ENCODE data around the gene ZNF267.
"Not testable (repeated sequence)": the region's sequence is repeated elsewhere in the genome, so short reads cannot be mapped to it uniquely, and the experiment has no call there.

ZNF267 gene

DNA sequence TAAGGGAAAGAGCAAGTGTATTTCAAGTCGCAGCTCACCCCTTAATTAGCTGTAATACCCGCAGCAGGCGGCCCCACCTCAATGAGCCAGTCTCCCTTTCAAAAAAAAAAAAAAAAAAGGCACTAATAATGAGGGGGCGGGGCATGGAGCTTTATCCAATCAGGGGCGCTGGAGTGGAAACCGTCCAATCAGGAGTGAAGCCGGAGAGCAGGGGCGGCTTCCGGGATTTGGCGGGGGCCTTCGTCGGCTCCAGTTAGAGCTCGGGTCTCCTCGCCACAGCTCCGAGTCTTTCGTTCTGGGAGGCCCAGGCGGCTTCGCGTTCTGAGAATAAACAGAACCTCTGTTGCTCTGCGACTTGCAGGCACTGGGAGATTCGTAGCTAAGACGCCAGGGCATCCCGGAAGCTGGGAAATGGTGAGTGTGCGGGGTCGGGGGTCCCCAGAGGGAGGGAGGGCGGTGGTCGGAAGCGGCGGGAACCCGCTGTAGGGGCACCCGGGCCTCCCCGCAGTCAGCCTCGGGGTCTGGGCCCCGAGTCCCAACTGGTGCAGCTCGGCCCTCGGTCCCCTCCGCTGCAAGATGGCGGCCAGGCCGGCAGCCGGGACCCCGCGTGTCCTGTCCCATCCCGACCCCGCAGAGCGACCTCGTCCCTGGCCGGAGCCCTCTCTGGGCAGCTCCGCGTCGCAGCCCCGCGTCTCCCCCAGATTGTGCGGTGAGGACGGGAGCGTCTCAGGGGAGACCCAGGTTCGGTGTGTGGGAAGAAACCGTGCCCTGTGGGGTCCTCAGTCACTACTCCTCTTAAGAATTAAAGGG, at the start of gene ZNF267:
ZNF267 (plus strand) TSS at position 252 of the 810 bp plus-strand sequence; CDS start at position 412, 160 bp downstream.
- DNase-seq (ENCODE audit: low read depth): peak; percentile 94

DNA sequence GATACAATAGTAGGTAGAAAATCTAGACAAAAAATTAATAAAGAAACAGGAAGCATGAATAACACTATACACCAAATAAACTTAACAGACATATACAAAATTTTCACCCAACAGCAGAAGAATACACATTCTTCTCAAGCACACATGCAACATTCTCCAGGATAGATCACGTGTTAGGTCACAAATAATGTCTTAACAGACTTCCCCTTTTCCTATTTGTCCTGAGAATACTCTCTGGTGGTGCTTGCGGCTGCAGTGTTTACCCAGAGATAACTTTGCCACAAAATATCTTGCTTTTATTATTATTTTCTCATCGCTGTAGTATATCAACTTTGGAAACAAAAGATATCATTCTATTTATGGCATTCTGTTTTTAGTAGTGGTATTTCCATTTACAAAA, 40.6 kb upstream of the ZNF267 start:
- no peak for DNase-seq (ENCODE audit: low read depth)

DNA sequence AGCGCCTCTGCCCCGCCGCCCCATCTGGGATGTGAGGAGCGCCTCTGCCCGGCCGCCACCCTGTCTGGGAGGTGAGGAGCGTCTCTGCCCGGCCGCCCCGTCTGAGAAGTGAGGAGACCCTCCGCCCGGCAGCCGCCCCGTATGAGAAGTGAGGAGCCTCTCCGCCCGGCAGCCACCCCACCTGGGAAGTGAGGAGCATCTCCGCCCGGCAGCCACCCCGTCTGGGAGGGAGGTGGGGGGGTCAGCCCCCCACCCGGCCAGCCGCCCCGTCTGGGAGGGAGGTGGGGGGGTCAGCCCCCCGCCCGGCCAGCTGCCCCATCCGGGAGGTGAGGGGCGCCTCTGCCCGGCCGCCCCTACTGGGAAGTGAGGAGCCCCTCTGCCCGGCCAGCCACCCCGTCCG, 37.2 kb upstream of the ZNF267 start:
- DNase-seq (ENCODE audit: low read depth): not testable (repeated sequence)

DNA sequence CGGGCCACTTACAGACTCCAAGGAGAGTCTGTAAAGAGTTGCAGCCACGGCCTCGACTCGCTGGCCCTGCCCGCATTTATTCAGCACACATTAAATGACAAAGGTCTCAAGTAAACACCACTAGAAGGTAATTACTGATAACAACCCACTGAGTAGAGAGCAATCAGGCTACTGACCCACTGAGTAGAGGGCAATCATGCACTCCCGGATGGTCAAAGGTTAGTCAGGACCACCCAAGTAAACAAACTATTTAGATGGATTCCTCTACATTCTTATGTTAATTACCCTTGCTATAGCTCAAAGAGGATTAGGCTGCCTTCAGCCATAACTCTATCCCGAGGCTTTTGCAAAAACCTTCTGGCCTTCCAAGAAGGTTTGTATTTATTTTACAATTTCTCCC, 30.7 kb upstream of the ZNF267 start:
- DNase-seq (ENCODE audit: low read depth): no peak

DNA sequence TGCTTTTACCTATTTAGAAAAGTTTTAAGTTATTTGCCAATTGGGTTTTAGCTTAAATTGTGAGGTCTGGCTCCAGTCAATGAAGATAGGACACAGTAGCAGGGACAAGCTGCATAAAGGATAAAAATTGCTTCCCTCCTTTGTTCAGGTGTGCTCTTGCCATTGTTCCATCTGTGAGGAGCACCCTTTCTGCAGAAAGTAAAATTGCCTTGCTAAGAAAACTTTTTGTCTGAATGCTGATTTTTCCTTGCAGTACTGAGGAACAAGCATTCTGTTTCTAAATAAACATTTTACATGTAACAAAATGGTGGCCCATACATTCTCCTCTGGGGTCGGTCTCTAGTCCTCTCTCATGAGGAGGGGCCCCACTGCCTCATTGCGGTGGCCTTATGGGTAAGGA, 25.0 kb upstream of the ZNF267 start:
- not testable (repeated sequence) for DNase-seq (ENCODE audit: low read depth)

DNA sequence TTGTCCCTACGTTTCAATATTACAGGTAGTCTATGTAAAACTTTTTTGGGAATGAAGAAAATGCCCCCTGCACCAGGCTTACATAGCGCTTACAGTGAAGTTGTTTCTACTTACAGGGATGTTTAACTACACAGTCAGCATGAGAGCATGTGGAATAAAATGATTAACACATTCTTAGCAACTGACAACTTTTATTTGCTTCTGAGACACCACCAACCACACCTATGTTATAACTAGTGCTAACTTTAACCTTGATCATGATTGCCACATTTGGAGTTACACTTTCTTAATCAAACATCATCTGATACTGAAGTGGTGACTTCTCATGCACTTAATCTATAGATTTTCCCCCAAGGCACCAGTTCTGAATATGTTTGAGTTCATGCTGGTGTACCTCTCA, 20.3 kb upstream of the ZNF267 start:
- no peak for DNase-seq (ENCODE audit: low read depth)

DNA sequence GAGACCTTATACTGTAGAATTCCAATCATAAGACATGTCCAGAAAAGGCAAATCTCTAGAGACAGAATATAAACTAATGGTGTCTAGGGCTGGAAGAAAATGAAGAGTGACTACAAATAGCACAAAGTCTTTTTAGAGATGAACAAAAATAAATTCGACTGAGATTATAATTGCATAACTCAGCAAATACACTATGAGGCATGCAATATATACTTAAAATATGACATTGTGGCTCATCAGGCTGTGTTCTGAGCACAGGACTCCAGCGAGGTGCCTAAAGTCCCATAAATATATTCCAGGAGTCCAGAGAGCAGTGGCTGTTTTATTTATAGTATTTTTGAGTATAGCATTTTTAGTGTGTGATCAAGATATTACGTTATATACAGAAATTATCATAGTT, 13.1 kb upstream of the ZNF267 start:
- DNase-seq (ENCODE audit: low read depth): no peak

DNA sequence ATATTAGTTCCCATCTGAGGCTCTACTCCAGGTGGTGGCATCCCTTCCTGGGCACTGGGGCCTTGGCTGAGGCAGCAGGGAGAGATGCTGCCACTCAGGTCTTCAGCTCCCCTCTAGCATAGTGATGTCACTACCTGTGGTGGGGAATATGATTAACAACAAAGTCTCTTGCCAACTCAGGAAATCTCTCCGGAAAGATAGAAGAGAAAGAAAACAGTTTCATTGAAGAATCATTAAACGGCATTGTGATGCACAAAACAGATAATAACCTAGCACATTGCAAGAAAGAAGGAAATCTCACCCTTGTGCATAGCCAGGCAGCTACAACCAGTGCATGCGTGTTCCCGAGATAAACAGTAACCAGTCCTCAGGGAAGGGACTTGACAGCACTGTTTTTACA, 12.2 kb upstream of the ZNF267 start:
- no peak for DNase-seq (ENCODE audit: low read depth)

DNA sequence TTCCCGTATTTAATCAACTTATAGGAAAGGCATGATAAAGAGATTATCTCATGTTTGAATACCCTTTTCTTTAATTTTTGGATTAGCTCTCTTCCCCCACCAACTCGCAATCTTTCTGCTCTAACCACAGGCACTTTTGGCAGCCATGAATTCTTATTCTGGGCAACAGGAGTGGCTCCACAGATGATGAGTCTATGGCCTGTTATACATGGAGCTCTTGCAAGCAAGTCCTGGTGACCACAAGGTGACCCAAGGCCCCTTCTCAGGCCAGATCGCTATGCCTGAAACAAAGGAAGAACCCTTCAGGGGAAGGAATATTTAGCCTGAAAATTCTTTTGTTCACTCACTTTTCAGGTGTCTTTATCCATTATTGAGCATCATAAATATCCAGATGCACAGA, 10.8 kb upstream of the ZNF267 start:
- DNase-seq (ENCODE audit: low read depth): no peak

DNA sequence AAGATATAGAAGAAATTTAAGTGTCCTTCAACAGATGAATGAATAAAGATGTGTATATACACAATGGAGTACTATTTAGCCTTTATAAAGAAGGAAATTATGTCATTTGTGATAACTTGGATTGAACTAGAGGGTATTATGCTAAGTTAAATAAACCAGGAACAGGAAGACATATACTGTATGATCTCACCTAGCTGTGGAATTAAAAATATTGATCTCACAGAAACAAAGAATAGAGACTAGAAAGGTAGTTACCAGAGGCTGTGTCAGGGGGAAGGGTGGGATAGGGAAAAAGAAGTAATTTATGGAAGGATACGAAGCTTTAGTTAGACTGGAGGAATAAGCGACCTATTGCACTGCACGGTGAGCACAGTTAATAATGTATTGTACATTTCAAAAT, 5.4 kb upstream of the ZNF267 start:
- DNase-seq (ENCODE audit: low read depth): no peak

DNA sequence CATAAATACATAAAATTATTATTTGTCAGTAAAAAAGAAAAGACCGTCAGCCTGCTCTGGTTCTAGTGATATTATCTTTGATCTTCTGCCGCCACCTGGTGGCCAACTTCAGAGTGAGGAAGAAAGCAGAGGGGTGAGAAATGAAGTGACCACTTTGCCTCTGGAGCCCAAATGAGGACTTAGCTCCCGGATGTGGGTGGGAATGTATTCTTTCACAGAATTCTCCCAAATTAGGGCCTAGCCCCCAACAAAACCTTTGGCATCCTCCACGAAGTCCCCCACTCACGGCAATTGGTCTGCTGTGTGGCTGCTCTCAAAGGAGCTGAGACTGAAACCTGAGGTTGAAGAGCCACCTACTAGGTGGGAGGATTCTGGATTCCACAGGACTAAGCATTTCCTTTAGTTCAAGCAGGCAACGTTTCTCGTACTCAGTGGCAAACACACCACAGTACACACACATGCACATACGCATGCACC, 4.9 kb upstream of the ZNF267 start:
- peak; percentile 75 for DNase-seq (ENCODE audit: low read depth)

DNA sequence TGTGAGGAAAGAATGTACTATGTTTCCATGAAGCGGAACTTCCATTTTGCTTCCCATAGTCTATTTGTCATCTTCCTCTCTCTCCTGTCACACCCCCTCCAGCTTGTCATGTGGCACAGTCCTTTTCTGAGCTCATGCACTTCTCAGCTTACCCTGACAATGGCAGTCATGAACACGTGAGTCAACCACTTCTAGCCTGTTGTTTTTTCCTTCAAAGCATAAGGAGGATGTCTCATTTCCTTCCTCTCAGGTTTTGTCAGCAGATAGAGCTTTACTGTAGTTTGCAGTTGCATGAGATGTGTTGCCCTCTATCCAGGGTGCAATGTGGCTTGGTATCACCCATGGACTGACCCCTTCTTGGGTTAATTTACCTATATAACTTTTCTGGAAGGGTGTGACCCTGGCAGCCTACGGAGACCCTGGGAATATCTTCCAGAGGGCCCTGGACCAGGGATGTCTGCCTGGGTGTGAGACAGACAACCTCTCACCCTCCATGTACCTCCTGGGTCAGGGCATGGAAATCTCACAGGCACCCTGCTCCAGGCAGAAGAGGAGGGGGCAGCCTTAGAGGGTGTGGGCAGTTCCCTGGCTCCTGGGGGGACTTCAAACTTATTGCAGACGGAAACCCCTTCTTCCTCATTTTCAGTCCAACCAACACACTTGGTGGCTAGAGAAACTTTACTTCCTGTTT, 4.0 kb upstream of the ZNF267 start:
- DNase-seq (ENCODE audit: low read depth): peak; percentile 86

DNA sequence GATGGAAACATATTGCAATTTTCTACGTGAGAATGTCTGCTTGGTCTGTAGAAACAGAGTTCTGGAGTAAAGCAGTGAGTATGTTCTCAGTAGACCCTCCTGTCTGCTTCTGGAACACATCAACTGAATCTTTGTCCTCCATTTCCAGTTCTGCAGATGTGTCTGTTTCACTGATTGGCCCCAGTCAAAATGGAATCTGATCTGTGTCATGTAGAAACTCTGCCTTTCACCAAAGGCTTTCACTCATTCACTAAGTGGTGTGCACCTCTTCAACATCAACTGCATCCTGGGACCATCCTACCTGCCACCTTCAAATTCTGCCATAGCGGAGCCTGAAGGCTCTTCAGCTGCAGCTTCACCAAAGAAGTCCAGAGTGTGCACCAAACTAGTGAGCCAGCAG, 2.8 kb upstream of the ZNF267 start:
- no peak for DNase-seq (ENCODE audit: low read depth)

DNA sequence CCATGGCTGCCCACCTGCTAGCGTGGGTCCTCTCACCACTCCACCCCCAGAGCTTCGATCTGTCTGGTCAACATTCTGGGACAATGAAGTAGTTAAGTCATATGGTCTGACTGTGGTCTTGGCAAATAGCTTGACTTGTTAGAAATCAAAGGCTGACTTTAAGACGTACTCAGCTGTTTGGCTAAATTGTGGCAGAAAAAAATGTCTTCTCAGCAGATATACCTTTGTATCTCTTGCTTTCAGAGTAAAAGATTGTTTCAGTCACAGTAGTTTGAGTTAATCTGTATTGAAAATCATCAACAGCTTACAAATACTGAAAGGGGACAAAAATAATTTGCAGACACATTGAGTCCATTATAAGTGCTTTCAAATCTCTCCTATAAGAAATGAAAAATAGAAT, 2.1 kb upstream of the ZNF267 start:
- no peak for DNase-seq (ENCODE audit: low read depth)

DNA sequence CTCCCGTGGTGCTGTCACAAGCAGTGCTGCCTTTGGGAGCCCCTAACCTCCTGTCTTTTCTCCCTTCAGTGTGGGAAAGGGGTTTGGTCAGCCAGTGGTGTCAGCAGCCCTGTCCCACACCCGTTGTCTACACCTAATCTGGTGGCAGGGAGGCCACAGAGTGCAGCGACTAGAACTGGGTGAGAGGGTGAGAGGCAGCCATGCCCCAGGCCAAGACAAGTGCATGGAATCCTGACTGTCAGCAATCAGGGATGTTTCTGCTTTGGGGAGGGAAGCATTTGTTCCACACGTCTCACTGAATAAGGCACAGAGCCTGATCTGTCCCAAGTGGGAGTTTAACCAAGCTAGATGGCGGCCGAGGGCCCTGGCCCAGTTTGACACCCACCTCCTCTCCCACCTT, 1.4 kb upstream of the ZNF267 start:
- DNase-seq (ENCODE audit: low read depth): no peak

DNA sequence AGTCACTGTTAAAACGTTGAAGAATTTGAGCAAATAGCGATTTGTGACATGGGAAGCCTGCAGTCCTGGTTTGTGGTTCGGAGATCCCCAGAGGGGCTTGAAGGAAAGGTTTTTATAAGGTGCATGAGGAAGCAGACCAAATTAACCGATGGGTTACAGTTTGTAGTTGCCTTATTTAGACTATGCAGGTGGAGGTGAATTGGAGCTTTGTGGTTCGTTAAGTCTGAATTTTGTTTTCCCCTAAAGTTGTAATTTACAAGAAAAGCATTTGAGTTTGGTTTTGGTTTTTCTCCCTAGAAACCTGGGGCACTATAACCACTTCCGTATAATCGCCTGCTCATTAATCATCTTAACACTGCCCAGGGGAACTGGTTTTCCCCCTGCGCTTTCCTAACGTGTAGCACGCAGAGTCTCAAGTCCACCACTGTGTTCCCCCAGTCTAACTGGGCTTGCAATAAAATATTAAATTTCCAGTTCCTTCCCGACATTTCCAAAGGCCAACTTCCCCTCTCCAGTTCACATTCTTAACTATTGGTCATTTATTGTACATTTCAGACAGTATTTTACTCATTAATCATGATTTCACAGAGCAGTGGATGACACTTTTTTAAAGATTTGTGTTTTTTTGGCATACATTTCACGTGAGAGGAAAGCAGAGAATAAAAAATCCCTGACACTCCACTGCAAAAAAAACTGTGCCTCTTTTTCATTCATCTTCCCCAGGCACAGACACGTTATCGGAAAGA, 932 bp downstream of the ZNF267 start:
- DNase-seq (ENCODE audit: low read depth): peak; percentile 62

DNA sequence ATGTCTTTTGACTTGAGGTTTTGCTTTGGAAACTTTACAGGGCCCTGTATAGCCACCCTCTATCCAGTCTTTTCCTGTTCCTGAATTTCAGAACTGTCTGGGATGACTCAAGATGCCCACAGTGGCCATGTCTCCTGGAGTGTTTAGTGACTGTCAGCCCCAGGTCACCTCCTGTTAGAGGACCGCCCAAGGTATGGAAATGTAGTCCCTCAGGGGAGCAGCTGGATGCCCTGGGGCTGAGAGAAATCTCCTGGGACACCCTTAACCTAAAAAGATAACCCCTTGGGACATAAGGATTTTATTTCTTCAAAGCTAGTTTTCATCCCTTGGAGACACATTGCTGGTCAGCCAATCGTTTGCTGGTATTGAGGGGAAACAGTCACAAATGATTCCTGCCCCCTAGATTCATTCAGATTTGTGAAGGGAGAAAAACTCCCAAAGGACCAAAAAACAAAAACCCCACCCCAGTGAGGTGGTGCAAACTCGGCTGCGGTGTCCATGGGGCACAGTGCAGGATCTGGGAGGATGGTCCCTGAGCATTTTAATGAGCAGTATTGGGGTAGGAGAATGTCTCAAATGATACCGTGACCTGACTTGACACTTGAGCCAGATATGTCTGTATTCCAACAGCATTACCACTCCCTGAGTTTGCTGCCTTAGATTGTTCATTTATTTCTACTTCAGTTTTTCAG, 1.7 kb downstream of the ZNF267 start:
- DNase-seq (ENCODE audit: low read depth): peak; percentile 64

DNA sequence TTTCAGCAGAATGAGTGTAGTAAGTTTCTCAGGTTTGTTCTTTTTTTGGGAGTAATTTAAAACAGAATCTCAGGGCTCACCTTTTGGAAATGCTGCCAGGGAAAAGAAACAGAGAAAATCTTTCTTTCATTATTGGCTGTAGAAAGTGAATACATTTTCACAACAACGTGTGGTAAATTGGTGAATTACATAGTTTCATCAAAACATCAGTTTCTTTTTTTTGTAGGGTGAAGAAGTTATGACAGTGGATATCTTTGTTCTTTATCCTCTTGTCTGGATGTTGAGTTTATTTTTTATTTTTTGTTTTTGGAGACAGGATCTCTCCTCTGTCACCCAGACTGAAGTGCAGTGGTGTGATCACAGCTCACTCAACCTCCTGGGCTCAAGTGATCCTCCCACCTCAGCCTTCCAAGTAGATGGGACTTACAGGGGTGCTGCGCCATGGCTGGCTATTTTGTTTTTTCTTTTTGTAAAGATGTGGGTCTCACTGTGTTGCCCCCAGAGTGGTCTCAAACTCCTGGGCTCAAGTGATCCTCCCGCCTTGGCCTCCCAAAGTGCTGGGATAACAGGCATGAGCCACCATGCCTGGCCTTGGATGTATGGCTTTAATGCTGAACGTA, 2.4 kb downstream of the ZNF267 start:
- DNase-seq (ENCODE audit: low read depth): no peak

DNA sequence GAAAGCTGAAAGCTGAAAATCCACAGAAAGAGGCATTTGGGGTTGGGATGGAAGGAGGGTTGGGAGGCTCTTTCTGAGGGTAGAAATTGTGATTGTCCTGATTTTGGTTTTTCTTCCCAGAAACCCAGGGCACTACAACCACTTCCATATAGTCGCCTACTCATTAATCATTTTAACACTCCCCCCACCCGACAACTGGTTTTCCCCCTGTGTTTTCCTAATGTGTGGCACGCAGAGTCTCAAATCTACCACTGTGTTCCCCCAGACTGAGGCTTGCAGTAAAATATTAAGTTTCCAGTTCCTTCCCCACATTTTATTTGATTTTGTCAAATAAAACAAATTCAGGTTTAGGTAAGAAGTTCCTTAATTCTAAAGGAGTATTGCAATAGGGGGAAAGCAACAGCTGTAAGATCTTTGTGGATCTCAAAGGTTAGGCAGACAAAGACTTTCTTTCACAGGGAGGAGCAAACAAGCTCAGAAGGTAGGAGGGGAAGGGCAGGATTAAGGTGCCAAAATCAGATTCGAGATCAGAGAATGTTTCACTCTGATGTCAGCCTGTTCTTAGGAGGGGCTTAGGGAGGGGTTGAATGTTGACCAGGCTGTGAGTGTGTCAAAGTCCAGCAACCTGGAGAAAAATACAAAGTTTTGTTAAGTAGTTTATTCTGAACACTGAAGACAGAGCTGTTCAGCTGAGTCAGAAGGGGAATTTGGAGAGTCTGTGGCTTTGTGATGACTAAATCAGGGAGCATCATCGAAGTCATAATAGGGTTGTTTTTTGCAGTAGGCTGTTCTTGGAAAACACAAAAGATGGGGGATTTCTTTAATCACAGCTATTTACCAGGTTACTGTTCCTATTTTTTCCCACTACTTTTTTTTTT, 3.6 kb downstream of the ZNF267 start:
- DNase-seq (ENCODE audit: low read depth): peak; percentile 82

DNA sequence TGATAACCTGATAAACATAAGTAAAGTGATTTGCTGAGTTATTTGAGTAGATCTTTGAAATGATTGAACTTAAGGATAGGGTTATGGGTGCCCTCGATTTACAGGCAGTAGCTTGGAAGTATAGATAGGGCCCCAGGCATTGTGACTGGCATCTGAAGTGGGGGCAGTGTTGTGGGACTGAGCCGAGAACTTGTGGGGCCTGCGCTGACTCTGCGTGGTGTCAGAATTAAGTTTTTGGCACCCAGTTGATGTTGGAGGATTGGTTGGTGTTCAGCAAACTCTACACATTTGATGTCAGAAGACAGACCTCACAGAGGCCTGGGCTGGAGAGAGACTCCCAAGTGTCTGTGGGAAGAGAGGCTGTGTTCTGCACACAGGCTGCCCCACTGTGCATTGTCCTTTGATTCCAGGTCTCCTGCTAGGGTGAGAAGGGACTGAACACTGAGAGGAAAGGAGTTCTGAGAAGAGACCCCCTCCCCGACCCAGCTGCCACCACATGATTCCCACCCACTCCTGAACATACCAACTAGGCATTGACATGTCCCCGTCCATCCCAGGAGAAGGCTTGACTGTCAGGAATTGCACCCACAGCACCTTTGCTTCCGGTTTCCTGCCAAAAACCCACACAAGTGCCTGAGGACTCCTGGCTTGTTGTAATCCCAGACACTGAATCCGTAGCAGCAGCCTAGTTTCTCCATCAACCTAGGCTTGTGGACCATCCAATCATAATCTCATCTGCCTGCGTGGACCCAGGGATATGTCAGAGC, 4.5 kb downstream of the ZNF267 start:
- DNase-seq (ENCODE audit: low read depth): no peak
